Astrocyte (in vitro differentiated cells and primary cell): ENCODE results near the gene SNRPF.

Source experiments
- CTCF ChIP-seq: IDR thresholded peaks from 2 replicates; pipeline ENCODE4 v1.5.1; 2011; ENCODE audit warnings: low read depth, mild to moderate bottlenecking, inconsistent platforms, low read length, moderate library complexity; ENCODE audit not compliant: insufficient read depth
- EZH2 ChIP-seq: IDR thresholded peaks from 2 replicates; pipeline ENCODE4 v1.6.1; 2012; ENCODE audit warnings: mild to moderate bottlenecking, low read length, inconsistent platforms; ENCODE audit not compliant: insufficient read depth

GRCh38 chr12:95836630-95837239 is 22.0 kb upstream of the SNRPF start:
- TF ChIP-seq CTCF (no peak), EZH2 (no peak)
